HEK293T (cell line): Measurements from ENCODE around the gene CNTN2.
A peak's percentile ranks its signal among the peaks of the same experiment; 100 is the strongest.

Source experiments
- CTCF ChIA-PET: fragments of 350-600 bp; formaldehyde crosslinking; extraction: SDS; loops from one replicate; lab custom pipeline; 2021; ENCODE audit warnings: antibody characterized with exemption, inconsistent platforms; lab: Yijun Ruan, JAX
- POLR2A ChIA-PET: fragments of 350-600 bp; formaldehyde crosslinking; extraction: SDS; loops from one replicate; lab custom pipeline; 2020; ENCODE audit warnings: antibody characterized with exemption, inconsistent platforms; lab: Yijun Ruan, JAX
- DNase-seq: peaks from one replicate; pipeline ENCODE4 v3.0.0; 2012; ENCODE audit warnings: mixed read lengths; ENCODE audit errors: extremely low spot score
- ARNT ChIP-seq: fragments of 450-650 bp; IDR thresholded peaks from 2 replicates; pipeline ENCODE4 v1.6.1; 2017; ENCODE audit warnings: mild to moderate bottlenecking
- BHLHE40 ChIP-seq: fragments of 450-650 bp; IDR thresholded peaks from 2 replicates; pipeline ENCODE4 v1.6.1; 2016; ENCODE audit warnings: mild to moderate bottlenecking, moderate library complexity, borderline replicate concordance
- CTBP1 ChIP-seq: fragments of 450-650 bp; IDR thresholded peaks from 2 replicates; pipeline ENCODE4 v1.6.1; 2016; ENCODE audit warnings: borderline replicate concordance
- ELF4 ChIP-seq: fragments of 450-650 bp; IDR thresholded peaks from 2 replicates; pipeline ENCODE4 v1.6.1; 2017; ENCODE audit warnings: antibody characterized with exemption
- FOXA1 ChIP-seq: fragments of 450-650 bp; IDR thresholded peaks from 2 replicates; pipeline ENCODE4 v1.6.1; 2016; ENCODE audit warnings: mild to moderate bottlenecking
- FOXK2 ChIP-seq: fragments of 450-650 bp; IDR thresholded peaks from 2 replicates; pipeline ENCODE4 v1.6.1; 2016; ENCODE audit warnings: mild to moderate bottlenecking
- FOXM1 ChIP-seq: fragments of 450-650 bp; IDR thresholded peaks from 2 replicates; pipeline ENCODE4 v1.6.1; 2017; ENCODE audit warnings: mild to moderate bottlenecking, borderline replicate concordance
- HDGF ChIP-seq: fragments of 450-650 bp; IDR thresholded peaks from 2 replicates; pipeline ENCODE4 v1.6.1; 2017; ENCODE audit warnings: antibody characterized with exemption, borderline replicate concordance
- L3MBTL2 ChIP-seq: fragments of 450-650 bp; conservative IDR thresholded peaks from 2 replicates; pipeline ENCODE4 v1.6.1; 2016; ENCODE audit warnings: mild to moderate bottlenecking
- LEF1 ChIP-seq: fragments of 450-650 bp; IDR thresholded peaks from 2 replicates; pipeline ENCODE4 v1.6.1; 2017; ENCODE audit warnings: mild to moderate bottlenecking, borderline replicate concordance
- NFRKB ChIP-seq: fragments of 450-650 bp; IDR thresholded peaks from 2 replicates; pipeline ENCODE4 v1.6.1; 2016; ENCODE audit warnings: mild to moderate bottlenecking, moderate library complexity
- PKNOX1 ChIP-seq: fragments of 450-650 bp; IDR thresholded peaks from 2 replicates; pipeline ENCODE4 v1.6.1; 2016
- SP1 ChIP-seq: fragments of 450-650 bp; IDR thresholded peaks from 2 replicates; pipeline ENCODE4 v1.6.1; 2017
- SUZ12 ChIP-seq: fragments of 450-650 bp; IDR thresholded peaks from 2 replicates; pipeline ENCODE4 v1.6.1; 2016; ENCODE audit warnings: mild to moderate bottlenecking
- TARDBP ChIP-seq: fragments of 450-650 bp; IDR thresholded peaks from 2 replicates; pipeline ENCODE4 v1.6.1; 2016
- ZNF384 ChIP-seq: fragments of 450-650 bp; IDR thresholded peaks from 2 replicates; pipeline ENCODE4 v1.6.1; 2016

The CNTN2 gene

GRCh38 chr1:205061227-205061626 is 18.2 kb downstream of the CNTN2 start:
- ChIA-PET CTCF (interaction anchor here (0.7 to 3.6 kb wide), 35 partner anchors 9 to 1850 kb away, joined by 3 to 92 read pairs (median 4); partner anchors contain the start of gene CNTN2), POLR2A (interaction anchor here (1.2 to 2.9 kb wide), 2 partner anchors 59 to 73 kb away, joined by 3 to 12 read pairs; no protein-coding TSS in a partner anchor)
- TF ChIP-seq BHLHE40: no peak
- TF ChIP-seq LEF1: no peak
- no peak for TF ChIP-seq ZNF384
- no peak for TF ChIP-seq FOXM1
- no peak for DNase-seq

GRCh38 chr1:205061665-205062069 is 18.7 kb downstream of the CNTN2 start:
- ChIA-PET CTCF (interaction anchor here (0.6 to 3.6 kb wide), 37 partner anchors 8 to 243 kb away, joined by 3 to 92 read pairs (median 4); partner anchors contain the start of gene CNTN2), POLR2A (interaction anchor here (1.2 to 2.9 kb wide), 2 partner anchors 60 to 73 kb away, joined by 3 to 12 read pairs; no protein-coding TSS in a partner anchor)
- TF ChIP-seq SP1 (no peak), BHLHE40 (no peak), NFRKB (no peak), FOXK2 (no peak), LEF1 (no peak), PKNOX1 (no peak), SUZ12 (no peak), ZNF384 (no peak), TARDBP (no peak), L3MBTL2 (no peak), ELF4 (no peak), HDGF (no peak), FOXA1 (no peak)
- peak; percentile 87 for DNase-seq

GRCh38 chr1:205062319-205062718 is 19.3 kb downstream of the CNTN2 start:
- no peak for DNase-seq
- CTCF ChIA-PET: interaction anchor here (0.6 to 3.6 kb wide), 11 partner anchors 12 to 311 kb away, joined by 3 to 92 read pairs (median 6); no protein-coding TSS in a partner anchor
- POLR2A ChIA-PET: interaction anchor here (2.9 kb wide), 1 partner anchor 74 kb away, joined by 12 read pairs; no protein-coding TSS in a partner anchor
- TF ChIP-seq SUZ12 (no peak), CTBP1 (no peak), ARNT (no peak), PKNOX1 (no peak), SP1 (no peak), FOXA1 (no peak), L3MBTL2 (no peak), ELF4 (no peak), LEF1 (no peak), BHLHE40 (no peak), ZNF384 (no peak), FOXK2 (no peak), FOXM1 (no peak), TARDBP (no peak), HDGF (no peak), NFRKB (no peak)

- CTCF ChIA-PET: interaction anchor here (0.5 to 3.6 kb wide), 8 partner anchors 13 to 312 kb away, joined by 3 to 92 read pairs (median 6); no protein-coding TSS in a partner anchor
- TF ChIP-seq CTBP1 (no peak), NFRKB (no peak), SP1 (no peak), ELF4 (no peak), LEF1 (no peak), FOXA1 (no peak), PKNOX1 (no peak), FOXM1 (no peak), HDGF (no peak), TARDBP (no peak), L3MBTL2 (no peak), ZNF384 (no peak), SUZ12 (no peak), ARNT (no peak), FOXK2 (no peak), BHLHE40 (no peak)
- POLR2A ChIA-PET: interaction anchor here (2.9 kb wide), 1 partner anchor 74 kb away, joined by 12 read pairs; no protein-coding TSS in a partner anchor
- DNase-seq: no peak
These were observed 19.9 kb downstream of the CNTN2 start for GRCh38 chr1:205062895-205063294.

- TF ChIP-seq FOXA1 (no peak), SP1 (no peak), ZNF384 (no peak), FOXK2 (no peak), LEF1 (no peak), ARNT (no peak), TARDBP (no peak), FOXM1 (no peak), L3MBTL2 (no peak), SUZ12 (no peak), ELF4 (no peak), NFRKB (no peak), BHLHE40 (no peak), CTBP1 (no peak), HDGF (no peak), PKNOX1 (no peak)
- DNase-seq: no peak
- POLR2A ChIA-PET: no interaction called here
- CTCF ChIA-PET: no interaction called here
These were observed 21.3 kb downstream of the CNTN2 start for GRCh38 chr1:205064301-205064700.
